Measurements from ENCODE around the gene CREBL2. TPM values are rescaled to one million over a fixed set of nuclear protein-coding genes. Genes with fewer than 3 reads are reported as not detected.

CREBL2 gene
- total and polyA plus RNA-seq, 2 of the 13 experiments (the other 11 are each of a cell fraction or from before 2014, with no cell fraction given), result 6.9 to 8.4 TPM

- WGBS (ENCODE audit: low lambda C conversion rate), result 89% methylated on average over 2 of the region's 2 CpGs
- Histone ChIP-seq H3K79me2 (ENCODE audit: insufficient read depth, low read length) (no peaks in the 10 kb centered on the region), H2AFZ (ENCODE audit: low read length) (no peak overlapping the region), H3K4me1 (ENCODE audit: insufficient read depth, low read length) (peaks cover 9% of the 10 kb centered on the region; the same call in 1 of the 2 replicates), H3K4me2 (ENCODE audit: low read depth, low read length) (no peak overlapping the region), H3K9me3 (ENCODE audit: low read length) (no peaks in the 10 kb centered on the region), H3K27ac (ENCODE audit: extremely low read length, insufficient read depth, low read length) (no peak overlapping the region), H3K4me3 (replicated peaks in 1 of 3; ENCODE audit: insufficient read depth in 1 of 3, low read depth in 2 of 3, low read length in 3 of 3) (no peak overlapping the region), H3K27me3 (ENCODE audit: control insufficient read depth in 1 of 2, insufficient read depth in 2 of 2, low read length in 2 of 2) (no peaks in the 10 kb centered on the region), H4K20me1 (ENCODE audit: insufficient read depth, low read length) (no peaks in the 10 kb centered on the region), H3K36me3 (replicated peaks in 1 of 2; ENCODE audit: control insufficient read depth in 1 of 2, insufficient read depth in 2 of 2, low read length in 2 of 2) (no peaks in the 10 kb centered on the region), H3K9ac (ENCODE audit: insufficient read depth, low read depth, low read length) (no peak overlapping the region)
- TF ChIP-seq, protein P1, sequence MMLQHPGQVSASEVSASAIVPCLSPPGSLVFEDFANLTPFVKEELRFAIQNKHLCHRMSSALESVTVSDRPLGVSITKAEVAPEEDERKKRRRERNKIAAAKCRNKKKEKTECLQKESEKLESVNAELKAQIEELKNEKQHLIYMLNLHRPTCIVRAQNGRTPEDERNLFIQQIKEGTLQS (CRISPR knock-in tag; IDR thresholded peaks at IDR 0.05), result no peak
- TF ChIP-seq, protein P2, sequence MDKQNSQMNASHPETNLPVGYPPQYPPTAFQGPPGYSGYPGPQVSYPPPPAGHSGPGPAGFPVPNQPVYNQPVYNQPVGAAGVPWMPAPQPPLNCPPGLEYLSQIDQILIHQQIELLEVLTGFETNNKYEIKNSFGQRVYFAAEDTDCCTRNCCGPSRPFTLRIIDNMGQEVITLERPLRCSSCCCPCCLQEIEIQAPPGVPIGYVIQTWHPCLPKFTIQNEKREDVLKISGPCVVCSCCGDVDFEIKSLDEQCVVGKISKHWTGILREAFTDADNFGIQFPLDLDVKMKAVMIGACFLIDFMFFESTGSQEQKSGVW (CRISPR knock-in tag; IDR thresholded peaks at IDR 0.05; ENCODE audit: borderline replicate concordance), result no peak
- TF ChIP-seq ZNF761 (CRISPR knock-in tag; conservative IDR thresholded peaks at IDR 0.05) (no peak), CC2D1A (CRISPR knock-in tag; IDR thresholded peaks at IDR 0.05) (no peak), SMYD3 (CRISPR knock-in tag; IDR thresholded peaks at IDR 0.05) (no peak), MEIS2 (CRISPR knock-in tag; IDR thresholded peaks at IDR 0.05) (no peak), ZFP36L1 (CRISPR knock-in tag; IDR thresholded peaks at IDR 0.05) (no peak), ZNF598 (CRISPR knock-in tag; IDR thresholded peaks at IDR 0.05; ENCODE audit: borderline replicate concordance) (no peak), ZNF282 (IDR thresholded peaks at IDR 0.05; ENCODE audit: partially characterized antibody) (no peak), CENPX (CRISPR knock-in tag; IDR thresholded peaks at IDR 0.05) (no peak), ZHX2 (IDR thresholded peaks at IDR 0.05; ENCODE audit: low read depth) (no peak), ZHX2 (CRISPR knock-in tag; IDR thresholded peaks at IDR 0.05; ENCODE audit: borderline replicate concordance) (no peak), ZNF496 (CRISPR knock-in tag; IDR thresholded peaks at IDR 0.05; ENCODE audit: insufficient replicate concordance) (no peak), RXRA (CRISPR knock-in tag; IDR thresholded peaks at IDR 0.05) (no peak), ZNF746 (CRISPR knock-in tag; IDR thresholded peaks at IDR 0.05) (no peak), KLF13 (CRISPR knock-in tag; IDR thresholded peaks at IDR 0.05) (no peak)
- TF ChIP-seq, protein P3, sequence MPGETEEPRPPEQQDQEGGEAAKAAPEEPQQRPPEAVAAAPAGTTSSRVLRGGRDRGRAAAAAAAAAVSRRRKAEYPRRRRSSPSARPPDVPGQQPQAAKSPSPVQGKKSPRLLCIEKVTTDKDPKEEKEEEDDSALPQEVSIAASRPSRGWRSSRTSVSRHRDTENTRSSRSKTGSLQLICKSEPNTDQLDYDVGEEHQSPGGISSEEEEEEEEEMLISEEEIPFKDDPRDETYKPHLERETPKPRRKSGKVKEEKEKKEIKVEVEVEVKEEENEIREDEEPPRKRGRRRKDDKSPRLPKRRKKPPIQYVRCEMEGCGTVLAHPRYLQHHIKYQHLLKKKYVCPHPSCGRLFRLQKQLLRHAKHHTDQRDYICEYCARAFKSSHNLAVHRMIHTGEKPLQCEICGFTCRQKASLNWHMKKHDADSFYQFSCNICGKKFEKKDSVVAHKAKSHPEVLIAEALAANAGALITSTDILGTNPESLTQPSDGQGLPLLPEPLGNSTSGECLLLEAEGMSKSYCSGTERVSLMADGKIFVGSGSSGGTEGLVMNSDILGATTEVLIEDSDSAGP (CRISPR knock-in tag; IDR thresholded peaks at IDR 0.05; ENCODE audit: borderline replicate concordance), result no peak
- BruUV-seq (replicated peaks), result no TSS peak
- FAIRE-seq, result no peak
- POLR2A ChIA-PET, result no interaction called here
- CTCF ChIA-PET (ENCODE audit: low intra/inter-chr PET ratio, low total read pairs), result no interaction called here
- ATAC-seq, result no peak
- intact Hi-C loops (cut with micrococcal nuclease; ENCODE audit: unreplicated experiment) (no loop called here), in situ Hi-C loops (cut with HindIII; ENCODE audit: extremely low pct_ligation_motif_present, low pct_unique_long_range_greater_than_20kb) (no loop called here)
- no peak for DNase-seq (ENCODE audit: low spot score)
Measured at GRCh38 chr12:12691549-12691948, 79.9 kb downstream of the CREBL2 start.

Data from HepG2 (cell line).